Esophagus muscularis mucosa (tissue), 4 donors: ENCODE data around the gene PPDPF.

ENCODE experiments used
- EP300 ChIP-seq: sonication (generic); formaldehyde crosslinking; IDR thresholded peaks from one replicate; pipeline ENCODE4 v1.6.1; 2017; ENCODE audit warnings: antibody characterized with exemption
- POLR2A ChIP-seq: fragments of 450-650 bp; IDR thresholded peaks from one replicate; pipeline ENCODE4 v1.6.1; 2017; ENCODE audit warnings: antibody characterized with exemption, moderate library complexity, mild to moderate bottlenecking, low read depth
- TF ChIP-seq, protein P1 (sequence below), 3 experiments: fragments of 200-600 bp in 2 of 3; fragments of 450-650 bp in 1 of 3; sonication (generic) in 2 of 3; IDR thresholded peaks; one replicate each; pipeline ENCODE4 v1.5.1; 2017 to 2019; ENCODE audit warnings: antibody characterized with exemption in 3 of 3, mild to moderate bottlenecking in 2 of 3, moderate library complexity in 1 of 3

DNA sequence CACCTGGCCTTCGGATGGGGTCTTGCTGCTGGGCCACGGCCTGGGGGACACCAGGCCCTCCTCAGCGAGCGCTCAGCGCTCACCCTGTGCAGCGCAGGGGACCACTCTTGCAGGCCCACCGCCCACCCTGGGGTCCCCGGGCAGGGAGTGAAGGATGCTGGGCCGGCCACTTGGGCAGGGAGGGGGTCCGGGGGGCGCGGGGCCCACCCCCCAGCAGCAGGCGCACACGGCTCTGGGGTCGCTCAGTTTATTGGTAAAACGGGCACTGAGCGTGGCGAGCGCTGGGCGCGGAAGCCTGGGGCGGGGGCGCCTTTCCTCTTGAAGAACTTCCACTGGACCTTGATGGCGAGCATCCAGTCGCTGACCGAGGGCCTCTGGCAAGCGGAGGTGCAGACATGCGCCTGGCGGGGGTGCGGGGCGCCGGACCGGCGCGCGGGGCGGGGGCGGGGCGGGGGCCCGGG is 32.8 kb upstream of the PPDPF start:
- TF ChIP-seq, protein P1, sequence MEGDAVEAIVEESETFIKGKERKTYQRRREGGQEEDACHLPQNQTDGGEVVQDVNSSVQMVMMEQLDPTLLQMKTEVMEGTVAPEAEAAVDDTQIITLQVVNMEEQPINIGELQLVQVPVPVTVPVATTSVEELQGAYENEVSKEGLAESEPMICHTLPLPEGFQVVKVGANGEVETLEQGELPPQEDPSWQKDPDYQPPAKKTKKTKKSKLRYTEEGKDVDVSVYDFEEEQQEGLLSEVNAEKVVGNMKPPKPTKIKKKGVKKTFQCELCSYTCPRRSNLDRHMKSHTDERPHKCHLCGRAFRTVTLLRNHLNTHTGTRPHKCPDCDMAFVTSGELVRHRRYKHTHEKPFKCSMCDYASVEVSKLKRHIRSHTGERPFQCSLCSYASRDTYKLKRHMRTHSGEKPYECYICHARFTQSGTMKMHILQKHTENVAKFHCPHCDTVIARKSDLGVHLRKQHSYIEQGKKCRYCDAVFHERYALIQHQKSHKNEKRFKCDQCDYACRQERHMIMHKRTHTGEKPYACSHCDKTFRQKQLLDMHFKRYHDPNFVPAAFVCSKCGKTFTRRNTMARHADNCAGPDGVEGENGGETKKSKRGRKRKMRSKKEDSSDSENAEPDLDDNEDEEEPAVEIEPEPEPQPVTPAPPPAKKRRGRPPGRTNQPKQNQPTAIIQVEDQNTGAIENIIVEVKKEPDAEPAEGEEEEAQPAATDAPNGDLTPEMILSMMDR (IDR thresholded peaks at IDR 0.05) = no peak
- TF ChIP-seq EP300 = no peak
- no peak for TF ChIP-seq POLR2A
